ENCODE data around the gene ALG8. TPM values are rescaled to one million over a fixed set of nuclear protein-coding genes. Genes with fewer than 3 reads are reported as not detected.
"Not testable (repeated sequence)": the region's sequence is repeated elsewhere in the genome, so short reads cannot be mapped to it uniquely, and the experiment has no call there.

The ALG8 gene
- total and polyA plus RNA-seq, 3 experiments from 2014 or later, result 43.4 to 48.9 (median 46.9) TPM

DNA sequence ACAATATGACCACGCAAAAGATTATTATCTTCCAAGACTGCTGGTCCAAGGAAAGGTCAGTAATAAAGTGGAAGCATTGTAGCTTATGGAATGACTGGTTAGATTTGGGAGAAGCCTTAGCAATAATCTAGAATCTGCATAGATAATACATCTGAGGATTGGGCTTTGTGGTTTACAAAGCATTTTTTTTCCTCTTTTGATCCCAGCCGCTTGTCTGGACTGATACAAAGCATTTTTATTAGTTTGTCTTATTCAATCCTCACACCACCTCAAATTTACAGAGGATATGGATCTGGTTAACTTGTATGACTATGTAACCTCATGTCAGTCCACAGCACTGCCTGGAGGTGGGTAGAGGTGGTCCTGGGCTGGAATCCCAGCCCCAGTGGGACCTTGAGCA is 76.8 kb downstream of the ALG8 start:
- Histone ChIP-seq H3K4me3 (ENCODE audit: low read length) (no peak overlapping the region), H3K27ac (ENCODE audit: low read depth, low read length) (no peak overlapping the region), H3K4me1 (ENCODE audit: insufficient read depth, low read length) (no peaks in the 10 kb centered on the region), H3K9me3 (ENCODE audit: low read length) (no peaks in the 10 kb centered on the region), H3K36me3 (ENCODE audit: insufficient read depth, low read length) (no peaks in the 10 kb centered on the region), H3K27me3 (ENCODE audit: insufficient read depth, low read length, poor library complexity, severe bottlenecking) (no peaks in the 10 kb centered on the region)
- ChIA-PET POLR2A (no interaction called here), CTCF (no interaction called here)
- peaks cover 5 to 6% (median 6%) of the 10 kb centered on the region in 3 donors for H3K36me3 Mint-ChIP-seq
- no peak overlapping the region for H3K4me3 Mint-ChIP-seq
- no peak for DNase-seq
- no peaks in the 10 kb centered on the region for H3K27me3 Mint-ChIP-seq
- H3K4me1 Mint-ChIP-seq, result no peaks in the 10 kb centered on the region
- no peaks in the 10 kb centered on the region for H3K9me3 Mint-ChIP-seq
- no peak overlapping the region for H3K27ac Mint-ChIP-seq

- H3K4me1 Mint-ChIP-seq, result no peaks in the 10 kb centered on the region
- CTCF ChIA-PET, result no interaction called here
- no peak overlapping the region for H3K27ac ChIP-seq (ENCODE audit: low read depth, low read length)
Measured at GRCh38 chr11:78061921-78062311, 77.5 kb downstream of the ALG8 start.

DNA sequence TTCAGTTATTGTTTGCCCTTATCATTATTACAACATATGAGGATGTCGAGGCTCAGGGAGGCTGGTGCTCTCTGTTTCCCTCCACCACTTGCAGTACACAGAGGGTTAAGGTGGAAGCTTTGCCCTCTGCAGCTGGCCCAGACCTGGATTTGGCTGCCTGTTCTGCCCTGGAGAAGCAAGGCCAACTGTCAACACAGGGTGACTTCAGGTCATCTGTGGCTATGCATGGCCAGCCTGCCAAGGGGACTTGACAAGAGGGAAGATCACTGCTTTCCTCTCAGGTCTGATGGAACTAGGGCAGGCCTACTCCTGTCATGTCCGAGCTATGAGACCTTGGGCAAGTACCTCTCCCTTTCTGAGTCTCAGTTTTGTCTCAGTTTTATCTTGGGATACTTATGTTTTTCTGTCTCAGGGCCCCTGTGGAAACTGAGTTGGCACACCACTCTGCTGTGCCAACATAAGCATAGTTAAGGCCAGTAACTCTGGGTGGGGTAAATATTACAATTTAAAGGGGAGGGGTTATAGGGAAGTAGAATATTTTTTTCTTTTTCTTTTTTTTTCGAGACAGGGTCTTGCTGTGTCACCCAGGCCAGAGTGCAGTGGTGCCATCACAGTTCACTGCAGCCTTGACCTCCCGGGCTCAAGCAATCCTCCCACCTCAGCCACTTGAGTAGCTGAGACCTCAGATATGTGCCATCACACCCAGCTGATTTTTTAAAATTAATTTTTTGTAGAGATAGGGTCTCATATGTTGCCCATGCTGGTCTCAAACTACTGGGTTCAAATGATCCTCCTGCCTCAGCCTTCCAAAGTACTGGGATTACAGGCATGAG is 78.1 kb downstream of the ALG8 start:
- POLR2A ChIA-PET, result no interaction called here
- Mint-ChIP-seq H3K4me3 (no peak overlapping the region), H3K36me3 (peaks cover 0 to 1% (median 0%) of the 10 kb centered on the region in 3 donors), H3K27me3 (no peaks in the 10 kb centered on the region), H3K27ac (peak overlapping the region in 1 of 8 donors; percentile 31), H3K4me1 (no peaks in the 10 kb centered on the region), H3K9me3 (no peaks in the 10 kb centered on the region)
- Histone ChIP-seq H3K9me3 (ENCODE audit: low read length) (no peaks in the 10 kb centered on the region), H3K4me1 (ENCODE audit: insufficient read depth, low read length) (no peaks in the 10 kb centered on the region), H3K27ac (ENCODE audit: low read depth, low read length) (no peak overlapping the region), H3K36me3 (ENCODE audit: insufficient read depth, low read length) (no peaks in the 10 kb centered on the region), H3K27me3 (ENCODE audit: insufficient read depth, low read length, poor library complexity, severe bottlenecking) (no peaks in the 10 kb centered on the region), H3K4me3 (ENCODE audit: low read length) (no peak overlapping the region)
- CTCF ChIA-PET, result no interaction called here
- DNase-seq, result no peak

More at GRCh38 chr11:78061921-78062311, 77.5 kb downstream of the ALG8 start:
- no peaks in the 10 kb centered on the region for H3K36me3 ChIP-seq (ENCODE audit: insufficient read depth, low read length)
- no peaks in the 10 kb centered on the region for H3K27me3 ChIP-seq (ENCODE audit: insufficient read depth, low read length, poor library complexity, severe bottlenecking)
- POLR2A ChIA-PET, result no interaction called here
- H3K4me1 ChIP-seq (ENCODE audit: insufficient read depth, low read length), result no peaks in the 10 kb centered on the region
- no peaks in the 10 kb centered on the region for H3K27me3 Mint-ChIP-seq
- H3K9me3 ChIP-seq (ENCODE audit: low read length), result no peaks in the 10 kb centered on the region
- no peak overlapping the region for H3K27ac Mint-ChIP-seq
- H3K9me3 Mint-ChIP-seq, result no peaks in the 10 kb centered on the region
- DNase-seq, result no peak
- H3K4me3 ChIP-seq (ENCODE audit: low read length), result no peak overlapping the region
- H3K4me3 Mint-ChIP-seq, result no peak overlapping the region
- peaks cover 0 to 1% (median 0%) of the 10 kb centered on the region in 3 donors for H3K36me3 Mint-ChIP-seq

DNA sequence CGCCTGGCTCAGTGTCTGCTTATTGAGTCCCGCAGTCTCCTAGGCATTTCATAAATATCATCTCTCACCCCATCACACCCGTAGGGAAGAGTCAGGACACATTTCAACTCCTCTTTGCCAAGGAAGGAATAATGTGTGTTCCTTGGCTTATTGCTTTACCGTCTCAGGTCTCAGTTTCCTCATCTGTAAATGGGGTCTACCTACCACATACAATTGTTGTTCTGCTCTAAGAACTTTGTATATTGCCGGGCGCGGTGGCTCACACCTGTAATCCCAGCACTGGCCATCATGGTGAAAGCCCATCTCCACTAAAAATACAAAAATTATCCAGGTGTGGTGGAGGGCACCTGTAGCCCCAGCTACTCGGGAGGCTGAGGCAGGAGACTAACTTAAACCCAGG is 78.9 kb downstream of the ALG8 start:
- Histone ChIP-seq H3K9me3 (ENCODE audit: low read length) (no peaks in the 10 kb centered on the region), H3K36me3 (ENCODE audit: insufficient read depth, low read length) (no peaks in the 10 kb centered on the region), H3K4me1 (ENCODE audit: insufficient read depth, low read length) (no peaks in the 10 kb centered on the region), H3K27ac (ENCODE audit: low read depth, low read length) (no peak overlapping the region), H3K27me3 (ENCODE audit: insufficient read depth, low read length, poor library complexity, severe bottlenecking) (no peaks in the 10 kb centered on the region), H3K4me3 (ENCODE audit: low read length) (no peak overlapping the region)
- Mint-ChIP-seq H3K27me3 (no peaks in the 10 kb centered on the region), H3K9me3 (no peaks in the 10 kb centered on the region), H3K27ac (no peak overlapping the region), H3K36me3 (peaks cover 0 to 1% (median 0%) of the 10 kb centered on the region in 3 donors), H3K4me3 (no peak overlapping the region), H3K4me1 (no peaks in the 10 kb centered on the region)
- no peak for DNase-seq
- CTCF ChIA-PET, result no interaction called here
- POLR2A ChIA-PET, result no interaction called here

GRCh38 chr11:78059749-78060328 is 79.6 kb downstream of the ALG8 start:
- H3K27ac Mint-ChIP-seq; H3K4me3 Mint-ChIP-seq; H3K36me3 ChIP-seq (ENCODE audit: insufficient read depth, low read length); H3K27me3 Mint-ChIP-seq; H3K27me3 ChIP-seq (ENCODE audit: insufficient read depth, low read length, poor library complexity, severe bottlenecking); H3K4me1 ChIP-seq (ENCODE audit: insufficient read depth, low read length); H3K36me3 Mint-ChIP-seq; H3K9me3 ChIP-seq (ENCODE audit: low read length); DNase-seq; POLR2A ChIA-PET; H3K4me1 Mint-ChIP-seq; CTCF ChIA-PET; H3K27ac ChIP-seq (ENCODE audit: low read depth, low read length); H3K9me3 Mint-ChIP-seq; H3K4me3 ChIP-seq (ENCODE audit: low read length): not testable (repeated sequence)

DNA sequence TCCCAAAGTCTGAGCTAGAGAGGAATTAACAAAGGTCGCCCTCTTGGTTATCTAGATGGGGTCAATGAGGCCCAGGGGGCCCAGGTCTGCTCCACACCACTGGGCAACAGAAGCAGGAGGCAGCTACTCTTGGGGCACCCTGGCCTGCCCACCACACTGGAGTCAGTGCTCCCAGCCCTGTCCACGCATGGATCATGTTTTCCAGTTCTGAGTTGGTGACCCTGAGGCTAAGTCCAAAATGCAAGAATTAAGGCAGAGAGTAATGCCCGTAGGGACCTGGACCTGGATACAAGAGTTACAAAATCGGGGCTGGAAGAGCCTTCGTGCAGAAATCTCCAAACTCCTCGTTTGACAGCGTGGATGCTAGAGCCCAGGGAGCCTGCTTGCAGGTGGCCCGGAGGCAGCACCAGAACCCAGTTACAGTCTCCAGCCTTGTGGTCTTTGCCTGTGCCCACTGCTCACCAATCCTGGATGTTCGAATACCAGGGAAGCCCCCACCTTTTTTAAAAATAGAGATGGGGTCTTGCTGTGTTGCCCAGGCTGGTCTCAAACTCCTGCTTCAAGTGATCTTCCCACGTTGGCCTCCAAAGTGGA is 81.9 kb downstream of the ALG8 start:
- DNase-seq, result no peak
- H3K27ac ChIP-seq (ENCODE audit: low read depth, low read length), result no peak overlapping the region
- H3K9me3 ChIP-seq (ENCODE audit: low read length), result no peaks in the 10 kb centered on the region
- no peaks in the 10 kb centered on the region for H3K27me3 Mint-ChIP-seq
- no peaks in the 10 kb centered on the region for H3K4me1 Mint-ChIP-seq
- ChIA-PET POLR2A (interaction anchor here (0.6 kb wide), 1 partner anchor 363 kb away, joined by 3 read pairs; no protein-coding TSS in a partner anchor), CTCF (interaction anchor here (1.0 kb wide), 1 partner anchor 11 kb away, joined by 4 read pairs; no protein-coding TSS in a partner anchor)
- H3K27ac Mint-ChIP-seq, result no peak overlapping the region
- H3K36me3 ChIP-seq (ENCODE audit: insufficient read depth, low read length), result no peaks in the 10 kb centered on the region
- no peaks in the 10 kb centered on the region for H3K9me3 Mint-ChIP-seq
- no peaks in the 10 kb centered on the region for H3K4me1 ChIP-seq (ENCODE audit: insufficient read depth, low read length)
- no peaks in the 10 kb centered on the region for H3K27me3 ChIP-seq (ENCODE audit: insufficient read depth, low read length, poor library complexity, severe bottlenecking)
- no peak overlapping the region for H3K4me3 Mint-ChIP-seq
- peaks cover 0 to 3% (median 0%) of the 10 kb centered on the region in 3 donors for H3K36me3 Mint-ChIP-seq
- no peak overlapping the region for H3K4me3 ChIP-seq (ENCODE audit: low read length)

- Histone ChIP-seq H3K9me3 (ENCODE audit: low read length) (no peaks in the 10 kb centered on the region), H3K4me1 (ENCODE audit: insufficient read depth, low read length) (no peaks in the 10 kb centered on the region), H3K27ac (ENCODE audit: low read depth, low read length) (no peak overlapping the region), H3K4me3 (ENCODE audit: low read length) (no peak overlapping the region), H3K27me3 (ENCODE audit: insufficient read depth, low read length, poor library complexity, severe bottlenecking) (no peaks in the 10 kb centered on the region), H3K36me3 (ENCODE audit: insufficient read depth, low read length) (no peaks in the 10 kb centered on the region)
- ChIA-PET CTCF (interaction anchor here (3.3 kb wide), 1 partner anchor 10 kb away, joined by 15 read pairs; no protein-coding TSS in a partner anchor), POLR2A (no interaction called here)
- Mint-ChIP-seq H3K4me3 (no peak overlapping the region), H3K9me3 (no peaks in the 10 kb centered on the region), H3K4me1 (no peaks in the 10 kb centered on the region), H3K27ac (peak overlapping the region in 3 of 8 donors; percentile 11 to 55 (median 44)), H3K36me3 (peaks cover 0 to 4% (median 0%) of the 10 kb centered on the region in 3 donors), H3K27me3 (no peaks in the 10 kb centered on the region)
- no peak for DNase-seq
Measured at GRCh38 chr11:78056093-78056492, 83.3 kb downstream of the ALG8 start.

DNA sequence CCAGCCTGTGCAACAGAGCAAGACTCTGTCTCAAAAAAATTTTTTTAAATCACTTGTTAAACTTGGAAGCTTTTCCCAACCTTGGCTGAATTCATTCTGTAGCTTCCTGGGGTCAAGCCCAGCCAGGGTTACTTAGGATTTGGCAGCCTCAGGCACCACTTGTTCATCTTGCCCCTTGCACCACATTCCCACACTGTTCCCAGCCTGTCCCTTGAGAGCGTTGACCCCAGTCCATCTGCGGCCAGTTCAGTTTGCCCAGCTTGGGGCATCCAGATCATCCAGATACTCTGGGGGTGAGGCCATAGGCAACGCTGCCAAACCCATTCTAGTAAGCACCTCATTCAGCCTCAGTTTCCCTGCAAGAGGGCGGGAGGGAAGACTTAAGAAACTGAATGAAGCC is 84.5 kb downstream of the ALG8 start:
- ChIA-PET POLR2A (no interaction called here), CTCF (interaction anchor here (3.3 kb wide), 1 partner anchor 9 kb away, joined by 15 read pairs; no protein-coding TSS in a partner anchor)
- Mint-ChIP-seq H3K4me1 (no peaks in the 10 kb centered on the region), H3K36me3 (peaks cover 0 to 3% (median 0%) of the 10 kb centered on the region in 3 donors), H3K9me3 (no peaks in the 10 kb centered on the region), H3K27ac (no peak overlapping the region), H3K4me3 (no peak overlapping the region), H3K27me3 (no peaks in the 10 kb centered on the region)
- H3K36me3 ChIP-seq (ENCODE audit: insufficient read depth, low read length), result no peaks in the 10 kb centered on the region
- H3K27me3 ChIP-seq (ENCODE audit: insufficient read depth, low read length, poor library complexity, severe bottlenecking), result no peaks in the 10 kb centered on the region
- no peak for DNase-seq
- no peaks in the 10 kb centered on the region for H3K4me1 ChIP-seq (ENCODE audit: insufficient read depth, low read length)
- H3K4me3 ChIP-seq (ENCODE audit: low read length), result no peak overlapping the region
- H3K9me3 ChIP-seq (ENCODE audit: low read length), result no peaks in the 10 kb centered on the region
- H3K27ac ChIP-seq (ENCODE audit: low read depth, low read length), result no peak overlapping the region
